CD14-positive monocyte (primary cell): ENCODE measurements around the gene TMEM114. TPM values are rescaled to one million over a fixed set of nuclear protein-coding genes. Genes with fewer than 3 reads are reported as not detected.
A peak's percentile ranks its signal among the peaks of the same experiment; 100 is the strongest.

Experiments used
- DNase-seq, 3 donors: peaks; one replicate each; pipeline ENCODE4 v3.0.0-alpha.2; 2011 to 2022
- H2AFZ ChIP-seq: 2 replicates; pipeline ENCODE4 v1.6.0; 2012; ENCODE audit warnings: mild to moderate bottlenecking, low read depth, low read length, inconsistent platforms; ENCODE audit not compliant: insufficient read depth, poor library complexity, severe bottlenecking
- H3K27ac ChIP-seq, 2 donors: 1 replicate in 1 of 2; 2 replicates in 1 of 2; pipeline ENCODE4 v1.5.1; 2012 to 2013; ENCODE audit warnings: low read length in 2 of 2, control low read depth in 1 of 2, inconsistent platforms in 1 of 2, low read depth in 1 of 2, mild to moderate bottlenecking in 1 of 2
- H3K27me3 ChIP-seq, 2 donors: one replicate each; pipeline versions ENCODE4 v1.6.0 to v1.6.1; 2011 to 2013; ENCODE audit warnings: low read length in 2 of 2; ENCODE audit not compliant: control insufficient read depth in 2 of 2, insufficient read depth in 2 of 2
- H3K36me3 ChIP-seq, 2 donors: replicated peaks in 1 of 2; 1 replicate in 1 of 2; 2 replicates in 1 of 2; pipeline versions ENCODE4 v1.5.1 to v1.6.1; 2012 to 2013; ENCODE audit warnings: low read length in 2 of 2, control low read depth in 1 of 2, inconsistent platforms in 1 of 2, mild to moderate bottlenecking in 1 of 2; ENCODE audit not compliant: insufficient read depth in 2 of 2, control insufficient read depth in 1 of 2
- H3K4me1 ChIP-seq, 2 donors: 1 replicate in 1 of 2; 2 replicates in 1 of 2; pipeline versions ENCODE4 v1.5.1 to v1.6.1; 2012 to 2013; ENCODE audit warnings: low read length in 2 of 2, control low read depth in 1 of 2, inconsistent platforms in 1 of 2, mild to moderate bottlenecking in 1 of 2, moderate library complexity in 1 of 2; ENCODE audit not compliant: insufficient read depth in 2 of 2, control insufficient read depth in 1 of 2
- H3K4me2 ChIP-seq: replicated peaks from 2 replicates; pipeline ENCODE3; 2012; ENCODE audit warnings: low read length, moderate library complexity, mild to moderate bottlenecking; ENCODE audit not compliant: poor library complexity, severe bottlenecking; ENCODE audit errors: extremely low read depth
- H3K4me3 ChIP-seq, 3 experiments: fragments of 200-600 bp in 1 of 3; sonication (generic) in 1 of 3; replicated peaks in 1 of 3; 1 replicate in 2 of 3; 2 replicates in 1 of 3; pipeline ENCODE4 v1.5.1; 2011 to 2013; ENCODE audit warnings: low read length in 3 of 3, mild to moderate bottlenecking in 3 of 3, control low read depth in 2 of 3, low read depth in 2 of 3, inconsistent platforms in 1 of 3, moderate library complexity in 1 of 3
- H3K79me2 ChIP-seq: 2 replicates; pipeline ENCODE4 v1.6.0; 2012; ENCODE audit warnings: mild to moderate bottlenecking, control low read depth, inconsistent platforms, low read length, moderate library complexity; ENCODE audit not compliant: insufficient read depth
- H3K9ac ChIP-seq: 2 replicates; pipeline ENCODE4 v1.6.0; 2017; ENCODE audit warnings: low read length, mild to moderate bottlenecking; ENCODE audit not compliant: insufficient read depth, poor library complexity, severe bottlenecking
- H3K9me3 ChIP-seq, 2 donors: replicated peaks in 1 of 2; 1 replicate in 1 of 2; 2 replicates in 1 of 2; pipeline versions ENCODE4 v1.5.1 to v1.6.1; 2012 to 2013; ENCODE audit warnings: low read length in 2 of 2, control low read depth in 1 of 2; ENCODE audit not compliant: control insufficient read depth in 1 of 2, insufficient read depth in 1 of 2
- H4K20me1 ChIP-seq: 2 replicates; pipeline ENCODE4 v1.6.0; 2012; ENCODE audit warnings: mild to moderate bottlenecking, low read length, control low read depth, moderate library complexity; ENCODE audit not compliant: insufficient read depth
- H3K27ac Mint-ChIP-seq, 7 donors: one replicate each; pipeline ENCODE4 v1.8.0; 2020; ENCODE audit warnings: mild to moderate bottlenecking in 7 of 7, mixed read lengths in 7 of 7, moderate library complexity in 6 of 7, inconsistent platforms in 2 of 7
- H3K27me3 Mint-ChIP-seq, 3 donors: one replicate each; pipeline ENCODE4 v1.8.0; 2021 to 2022; ENCODE audit warnings: low read depth in 3 of 3, mild to moderate bottlenecking in 3 of 3, mixed read lengths in 3 of 3, moderate library complexity in 3 of 3, inconsistent platforms in 1 of 3
- H3K36me3 Mint-ChIP-seq, 2 donors: one replicate each; pipeline ENCODE4 v1.8.0; 2020; ENCODE audit warnings: mixed read lengths in 2 of 2, inconsistent platforms in 1 of 2, mild to moderate bottlenecking in 1 of 2
- H3K4me1 Mint-ChIP-seq: one replicate; pipeline ENCODE4 v1.8.0; 2020; ENCODE audit warnings: mild to moderate bottlenecking, mixed read lengths
- H3K4me3 Mint-ChIP-seq, 2 donors: one replicate each; pipeline ENCODE4 v1.8.0; 2020; ENCODE audit warnings: mild to moderate bottlenecking in 2 of 2, mixed read lengths in 2 of 2, moderate library complexity in 1 of 2
- H3K9me3 Mint-ChIP-seq, 7 donors: one replicate each; pipeline ENCODE4 v1.8.0; 2020 to 2022; ENCODE audit warnings: mixed read lengths in 7 of 7, mild to moderate bottlenecking in 6 of 7, moderate library complexity in 6 of 7, inconsistent platforms in 2 of 7
- CTCF ChIP-seq: fragments of 200-600 bp; IDR thresholded peaks from one replicate; pipeline ENCODE4 v1.8.0; 2022; ENCODE audit warnings: antibody characterized with exemption, mild to moderate bottlenecking
- WGBS: methylation state at CpG from one replicate; pipeline ENCODE4 v1.1.5; 2013; ENCODE audit warnings: missing lambda C conversion rate; ENCODE audit not compliant: insufficient coverage; 5-methylcytosine and 5-hydroxymethylcytosine counted together
- intact Hi-C, 2 donors: fragments of 100-400 bp; cut with micrococcal nuclease; formaldehyde crosslinking; loops; one replicate each; pipeline versions ENCODE4 v1.15.0 to v1.15.1; 2023
- polyA plus RNA-seq, 3 donors: library from polyadenylated mRNA; depleted of rRNA in 1 of 3; unstranded in 2 of 3; stranded (reverse) in 1 of 3; fragments of 300-500 nt in 2 of 3; fragments of >200 nt in 1 of 3; fragmentation: Illumina TruSeq in 2 of 3; gene quantifications; 1 replicate in 2 of 3; 2 replicates in 1 of 3; pipeline ENCODE4 v1.2.3, GENCODE V29; 2012 to 2021

The TMEM114 gene
- polyA plus RNA-seq, 3 donors = not detected

DNA sequence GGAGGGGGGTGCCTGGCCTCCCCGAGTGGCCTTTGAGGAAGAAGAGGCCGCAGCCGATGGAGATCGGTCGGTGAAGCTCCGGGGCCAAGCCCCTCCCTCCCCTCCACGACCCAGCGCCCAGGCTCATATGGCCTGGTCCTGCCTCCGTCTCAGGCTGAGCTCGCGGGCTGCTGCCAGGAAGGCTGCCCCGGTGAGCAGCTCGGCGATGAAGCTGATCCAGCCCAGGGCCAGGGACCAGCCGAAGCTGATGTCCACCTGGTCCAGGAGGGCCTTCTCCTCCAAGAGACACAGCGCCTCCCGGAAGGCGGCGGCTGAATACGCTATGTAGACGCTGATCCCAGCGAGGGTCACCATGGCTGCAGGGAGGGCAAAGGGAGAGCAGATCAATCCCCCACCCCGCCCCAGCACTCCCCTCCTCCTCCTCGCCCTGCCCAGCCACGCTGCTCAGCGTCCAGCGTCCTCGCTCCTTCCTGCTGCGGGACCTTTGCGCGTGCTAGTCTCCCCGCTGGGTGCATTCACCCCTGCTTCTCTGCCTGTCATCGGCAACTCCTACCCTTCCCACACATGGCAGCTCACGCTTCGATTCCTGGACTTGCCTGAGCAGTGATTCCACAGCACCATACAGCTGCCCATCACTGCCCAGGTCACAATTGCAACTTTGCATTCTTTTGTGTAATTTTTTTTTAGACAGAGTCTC lies 20.5 kb downstream of the TMEM114 start:
- H3K27ac Mint-ChIP-seq = peak overlapping the region in 3 of 7 donors; percentile 19 to 32 (median 27)
- H3K36me3 Mint-ChIP-seq = no peaks in the 10 kb centered on the region
- WGBS = 66% methylated on average over 20 of the region's 35 CpGs
- H3K27me3 ChIP-seq = no peaks in the 10 kb centered on the region
- no peak overlapping the region for H3K4me3 ChIP-seq
- peaks cover 6 to 25% (median 10%) of the 10 kb centered on the region in 3 donors for H3K27me3 Mint-ChIP-seq
- H3K4me2 ChIP-seq = no peak overlapping the region
- H3K4me1 Mint-ChIP-seq = peaks cover 18% of the 10 kb centered on the region
- intact Hi-C loops = loop anchor here (5.0 kb wide), 4 partner anchors 73 to 223 kb away; no protein-coding TSS in a partner anchor
- no peaks in the 10 kb centered on the region for H4K20me1 ChIP-seq
- no peaks in the 10 kb centered on the region for H3K9me3 ChIP-seq
- H3K9me3 Mint-ChIP-seq = peaks cover 0 to 6% (median 2%) of the 10 kb centered on the region in 7 donors
- no peak overlapping the region for H3K9ac ChIP-seq
- DNase-seq = no peak
- H3K4me3 Mint-ChIP-seq = no peak overlapping the region
- no peak for TF ChIP-seq CTCF
- no peaks in the 10 kb centered on the region for H3K36me3 ChIP-seq
- no peaks in the 10 kb centered on the region for H3K4me1 ChIP-seq
- H2AFZ ChIP-seq = peak overlapping the region; percentile 31
- no peak overlapping the region for H3K27ac ChIP-seq
- no peaks in the 10 kb centered on the region for H3K79me2 ChIP-seq

GRCh38 chr16:8568231-8568617 lies 22.1 kb downstream of the TMEM114 start:
- 91% methylated on average over 4 of the region's 6 CpGs for WGBS
- peaks cover 6 to 25% (median 10%) of the 10 kb centered on the region in 3 donors for H3K27me3 Mint-ChIP-seq
- H3K4me1 Mint-ChIP-seq = peaks cover 18% of the 10 kb centered on the region
- Histone ChIP-seq H3K79me2 (no peaks in the 10 kb centered on the region), H3K9ac (no peak overlapping the region), H3K27me3 (no peaks in the 10 kb centered on the region), H3K4me3 (no peak overlapping the region), H3K9me3 (no peaks in the 10 kb centered on the region), H3K4me1 (no peaks in the 10 kb centered on the region), H2AFZ (no peak overlapping the region), H3K4me2 (no peak overlapping the region), H3K36me3 (no peaks in the 10 kb centered on the region), H3K27ac (no peak overlapping the region), H4K20me1 (no peaks in the 10 kb centered on the region)
- H3K36me3 Mint-ChIP-seq = no peaks in the 10 kb centered on the region
- no peak overlapping the region for H3K4me3 Mint-ChIP-seq
- H3K27ac Mint-ChIP-seq = peak overlapping the region in 4 of 7 donors; percentile 7 to 85 (median 20)
- DNase-seq = peak in 1 of 3 donors; percentile 8
- intact Hi-C loops = loop anchor here (5.0 kb wide), 3 partner anchors 74 to 224 kb away; no protein-coding TSS in a partner anchor
- no peak for TF ChIP-seq CTCF
- peaks cover 0 to 6% (median 2%) of the 10 kb centered on the region in 7 donors for H3K9me3 Mint-ChIP-seq
